BJ (cell line): ENCODE data around the gene C20orf173. TPM values are rescaled to one million over a fixed set of nuclear protein-coding genes. Genes with fewer than 3 reads are reported as not detected.

Experiments used
- CTCF ChIA-PET: fragments of 350-600 bp; formaldehyde crosslinking; extraction: SDS; loops from one replicate; lab custom pipeline; 2021; ENCODE audit warnings: antibody characterized with exemption, inconsistent platforms; lab: Yijun Ruan, JAX
- POLR2A ChIA-PET: fragments of 300-600 bp; sonication (Branson Sonifier 250); formaldehyde crosslinking; extraction: SDS; loops from one replicate; lab custom pipeline; 2021; ENCODE audit warnings: antibody characterized with exemption; lab: Charles Lee
- DNase-seq: peaks from one replicate; pipeline ENCODE4 v3.0.0-alpha.2; 2011; ENCODE audit warnings: low read depth
- H3K27me3 ChIP-seq: 2 replicates; pipeline ENCODE4 v1.6.0; 2011; ENCODE audit warnings: low read length; ENCODE audit not compliant: control insufficient read depth, insufficient read depth
- H3K36me3 ChIP-seq: 2 replicates; pipeline ENCODE4 v1.5.1; 2011; ENCODE audit warnings: low read length; ENCODE audit not compliant: control insufficient read depth, insufficient read depth
- H3K4me3 ChIP-seq: 2 replicates; pipeline ENCODE4 v1.5.1; 2011; ENCODE audit warnings: low read depth, mild to moderate bottlenecking, control low read depth, low read length
- polyA plus RNA-seq: library from polyadenylated mRNA; depleted of rRNA; stranded (reverse); fragments of >200 nt; gene quantifications from 2 replicates; pipeline ENCODE4 v1.2.3, GENCODE V29; 2011
- TF ChIP-seq, protein P1 (sequence below): IDR thresholded peaks from 2 replicates; pipeline ENCODE4 v1.5.1; 2011; ENCODE audit warnings: low read depth, mild to moderate bottlenecking, control low read depth, inconsistent platforms, low read length, moderate library complexity; ENCODE audit not compliant: insufficient read depth

C20orf173 gene
- polyA plus RNA-seq, 1 experiment = not detected

DNA sequence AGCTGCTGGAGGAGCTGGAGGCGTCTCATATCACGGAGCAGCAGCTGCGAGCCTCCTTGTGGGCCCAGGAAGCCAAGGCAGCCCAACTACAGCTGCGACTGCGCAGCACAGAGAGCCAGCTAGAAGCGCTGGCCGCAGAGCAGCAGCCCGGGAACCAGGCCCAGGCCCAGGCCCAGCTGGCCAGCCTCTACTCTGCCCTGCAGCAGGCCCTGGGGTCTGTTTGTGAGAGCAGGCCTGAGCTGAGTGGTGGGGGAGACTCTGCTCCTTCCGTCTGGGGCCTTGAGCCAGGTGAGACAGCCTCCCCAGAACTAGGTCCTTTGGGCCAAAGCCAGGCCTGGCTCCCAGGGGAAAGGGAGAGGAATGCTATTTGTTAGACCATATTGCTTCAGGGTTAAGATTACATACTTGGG, 31.7 kb downstream of the C20orf173 start:
- ChIA-PET CTCF (interaction anchor here (0.6 kb wide), 1 partner anchor 26 kb away, joined by 3 read pairs; no protein-coding TSS in a partner anchor), POLR2A (no interaction called here)
- no peak for DNase-seq
- TF ChIP-seq, protein P1, sequence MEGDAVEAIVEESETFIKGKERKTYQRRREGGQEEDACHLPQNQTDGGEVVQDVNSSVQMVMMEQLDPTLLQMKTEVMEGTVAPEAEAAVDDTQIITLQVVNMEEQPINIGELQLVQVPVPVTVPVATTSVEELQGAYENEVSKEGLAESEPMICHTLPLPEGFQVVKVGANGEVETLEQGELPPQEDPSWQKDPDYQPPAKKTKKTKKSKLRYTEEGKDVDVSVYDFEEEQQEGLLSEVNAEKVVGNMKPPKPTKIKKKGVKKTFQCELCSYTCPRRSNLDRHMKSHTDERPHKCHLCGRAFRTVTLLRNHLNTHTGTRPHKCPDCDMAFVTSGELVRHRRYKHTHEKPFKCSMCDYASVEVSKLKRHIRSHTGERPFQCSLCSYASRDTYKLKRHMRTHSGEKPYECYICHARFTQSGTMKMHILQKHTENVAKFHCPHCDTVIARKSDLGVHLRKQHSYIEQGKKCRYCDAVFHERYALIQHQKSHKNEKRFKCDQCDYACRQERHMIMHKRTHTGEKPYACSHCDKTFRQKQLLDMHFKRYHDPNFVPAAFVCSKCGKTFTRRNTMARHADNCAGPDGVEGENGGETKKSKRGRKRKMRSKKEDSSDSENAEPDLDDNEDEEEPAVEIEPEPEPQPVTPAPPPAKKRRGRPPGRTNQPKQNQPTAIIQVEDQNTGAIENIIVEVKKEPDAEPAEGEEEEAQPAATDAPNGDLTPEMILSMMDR = no peak
- Histone ChIP-seq H3K36me3 (peaks cover 33% of the 10 kb centered on the region), H3K27me3 (no peaks in the 10 kb centered on the region), H3K4me3 (no peak overlapping the region)

DNA sequence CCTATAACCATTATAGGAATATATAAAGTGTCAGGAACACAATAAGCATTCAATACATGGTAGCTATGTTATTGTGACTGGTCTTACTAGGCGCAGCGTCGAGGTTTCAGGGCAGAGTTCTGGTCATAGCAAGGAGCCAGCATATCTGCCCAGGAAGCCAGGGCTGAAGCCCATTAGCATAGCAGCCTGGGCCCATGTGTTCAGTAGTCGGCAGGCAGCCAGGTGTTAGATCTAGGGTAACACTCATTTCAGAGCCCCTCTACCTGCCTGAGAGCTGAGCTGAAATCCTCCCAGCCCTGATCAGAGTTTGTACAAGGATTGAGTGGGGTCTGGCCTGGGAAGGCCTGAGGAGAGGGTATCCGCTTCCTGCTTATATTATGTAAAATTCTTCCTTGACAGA, 32.1 kb downstream of the C20orf173 start:
- no peak for DNase-seq
- Histone ChIP-seq H3K4me3 (no peak overlapping the region), H3K27me3 (no peaks in the 10 kb centered on the region), H3K36me3 (peaks cover 35% of the 10 kb centered on the region)
- TF ChIP-seq, protein P1 = no peak
- CTCF ChIA-PET = no interaction called here
- POLR2A ChIA-PET = no interaction called here

DNA sequence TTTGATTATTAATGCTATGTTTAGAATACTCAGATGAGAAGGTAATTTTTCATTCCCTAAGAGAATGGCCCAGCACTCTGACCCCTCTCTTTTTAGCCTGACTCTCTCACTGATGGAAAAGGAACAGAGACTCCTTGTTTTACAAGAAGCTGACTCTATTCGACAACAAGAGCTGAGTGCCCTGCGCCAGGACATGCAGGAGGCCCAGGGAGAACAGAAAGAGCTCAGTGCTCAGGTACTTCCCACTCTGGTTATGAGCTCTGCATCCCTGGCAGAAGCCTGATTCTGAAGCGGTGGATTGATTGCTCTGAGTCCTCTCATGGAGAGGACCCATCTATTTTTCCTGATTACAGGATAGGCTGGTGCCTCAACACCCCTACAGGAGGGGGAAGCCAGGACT, 33.0 kb downstream of the C20orf173 start:
- CTCF ChIA-PET = interaction anchor here (1.8 kb wide), 1 partner anchor 16 kb away, joined by 6 read pairs; no protein-coding TSS in a partner anchor

DNA sequence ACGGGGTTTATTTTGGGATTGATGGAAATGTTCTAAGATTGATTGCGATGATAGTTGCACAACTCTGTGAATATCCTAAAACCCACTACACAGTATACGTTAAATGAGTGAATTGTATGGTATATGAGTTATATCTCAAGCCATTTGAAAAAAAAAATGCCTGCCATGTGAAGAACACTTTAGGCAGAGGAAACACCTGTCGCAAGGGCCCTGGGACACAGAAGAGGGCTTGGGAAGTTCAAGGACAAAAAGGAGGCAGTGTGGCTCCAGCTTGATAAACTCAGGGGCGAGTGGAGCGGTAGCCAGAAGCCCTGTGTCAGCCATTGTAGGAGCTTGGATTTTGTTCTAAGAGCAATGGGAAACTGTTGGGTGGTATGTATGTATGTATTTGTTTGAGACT, 37.1 kb downstream of the C20orf173 start:
- H3K4me3 ChIP-seq = no peak overlapping the region
- no peaks in the 10 kb centered on the region for H3K27me3 ChIP-seq
- CTCF ChIA-PET = interaction anchor here (1.2 kb wide), 1 partner anchor 19 kb away, joined by 3 read pairs; no protein-coding TSS in a partner anchor
- no peak for DNase-seq
- POLR2A ChIA-PET = no interaction called here
- TF ChIP-seq, protein P1 = no peak
- peaks cover 25% of the 10 kb centered on the region for H3K36me3 ChIP-seq

More for the DNA sequence above, 33.0 kb downstream of the C20orf173 start:
- TF ChIP-seq, protein P1 = no peak
- H3K27me3 ChIP-seq = no peaks in the 10 kb centered on the region
- DNase-seq = no peak
- POLR2A ChIA-PET = no interaction called here
- peaks cover 34% of the 10 kb centered on the region for H3K36me3 ChIP-seq
- no peak overlapping the region for H3K4me3 ChIP-seq

DNA sequence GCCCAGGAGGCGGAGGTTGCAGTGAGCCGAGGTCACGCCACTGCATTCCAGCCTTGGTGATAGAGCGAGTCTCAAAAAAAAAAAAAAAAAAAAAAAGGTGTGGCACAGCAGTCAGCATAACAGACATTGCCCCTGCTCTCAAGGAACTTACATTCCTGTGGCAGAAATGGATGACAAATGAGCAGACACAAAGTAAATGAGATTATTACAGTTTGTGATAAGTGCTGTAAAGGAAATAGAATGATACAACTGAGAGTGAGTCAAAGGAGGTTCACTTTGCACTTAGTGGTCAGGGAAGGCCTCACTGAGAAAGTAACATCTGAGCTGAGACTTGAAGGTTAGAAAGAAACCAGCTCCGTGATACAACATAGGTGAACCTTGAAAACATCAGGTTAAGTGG, 37.6 kb downstream of the C20orf173 start:
- CTCF ChIA-PET = interaction anchor here (1.2 kb wide), 1 partner anchor 20 kb away, joined by 3 read pairs; no protein-coding TSS in a partner anchor
- Histone ChIP-seq H3K4me3 (no peak overlapping the region), H3K27me3 (no peaks in the 10 kb centered on the region), H3K36me3 (peaks cover 22% of the 10 kb centered on the region)
- TF ChIP-seq, protein P1 = no peak
- POLR2A ChIA-PET = no interaction called here
- DNase-seq = no peak
